Sigmoid colon (tissue), 7 donors: ENCODE results near the gene MRC2. TPM values are rescaled to one million over a fixed set of nuclear protein-coding genes. Genes with fewer than 3 reads are reported as not detected.
"Not testable (repeated sequence)": the region's sequence is repeated elsewhere in the genome, so short reads cannot be mapped to it uniquely, and the experiment has no call there.

ENCODE experiments used
- DNase-seq: peaks from one replicate; pipeline ENCODE4 v3.0.0-alpha.2; 2019
- H3K27ac ChIP-seq, 4 donors: fragments of 200-600 bp; sonication (generic); one replicate each; pipeline ENCODE4 v1.5.1; 2016 to 2019; ENCODE audit warnings: mild to moderate bottlenecking in 1 of 4
- H3K27me3 ChIP-seq, 3 donors: fragments of 200-600 bp; sonication (generic); one replicate each; pipeline ENCODE4 v1.5.1; 2019; ENCODE audit warnings: mild to moderate bottlenecking in 1 of 3
- H3K36me3 ChIP-seq, 4 donors: fragments of 200-600 bp; sonication (generic); one replicate each; pipeline ENCODE4 v1.5.1; 2016 to 2019
- H3K4me1 ChIP-seq, 4 donors: fragments of 200-600 bp; sonication (generic); one replicate each; pipeline ENCODE4 v1.5.1; 2017 to 2019
- H3K4me3 ChIP-seq, 4 donors: fragments of 200-600 bp; sonication (generic); one replicate each; pipeline ENCODE4 v1.5.1; 2017 to 2019; ENCODE audit warnings: mild to moderate bottlenecking in 2 of 4, moderate library complexity in 1 of 4
- H3K9me3 ChIP-seq, 4 donors: fragments of 200-600 bp in 3 of 4; sonication (generic) in 3 of 4; one replicate each; pipeline versions ENCODE4 v1.5.1 to v1.6.1; 2013 to 2019
- CTCF ChIP-seq, 4 experiments: fragments of 450-650 bp in 3 of 4; fragments of 200-600 bp in 1 of 4; IDR thresholded peaks; one replicate each; pipeline ENCODE4 v1.5.1; 2016 to 2019; ENCODE audit warnings: antibody characterized with exemption in 4 of 4, mild to moderate bottlenecking in 3 of 4, moderate library complexity in 2 of 4
- EP300 ChIP-seq, 4 donors: sonication (generic); formaldehyde crosslinking; IDR thresholded peaks; one replicate each; pipeline ENCODE4 v1.6.1; 2017; ENCODE audit warnings: antibody characterized with exemption in 4 of 4
- POLR2A ChIP-seq, 2 donors: fragments of 450-650 bp; IDR thresholded peaks; one replicate each; pipeline ENCODE4 v1.6.1; 2016; ENCODE audit warnings: antibody characterized with exemption in 2 of 2, mild to moderate bottlenecking in 2 of 2, moderate library complexity in 2 of 2
- POLR2AphosphoS5 ChIP-seq, 4 donors: sonication (generic); formaldehyde crosslinking; IDR thresholded peaks; one replicate each; pipeline ENCODE4 v1.6.1; 2017; ENCODE audit warnings: antibody characterized with exemption in 4 of 4
- WGBS, 2 donors: extraction: QIAGEN DNeasy Blood & Tissue Kit; methylation state at CpG; one replicate each; pipeline ENCODE4 v1.1.7; 2013; 5-methylcytosine and 5-hydroxymethylcytosine counted together
- intact Hi-C: fragments of 100-400 bp; cut with DNase I; formaldehyde crosslinking; loops from one replicate; pipeline ENCODE4 v1.15.1; 2023
- polyA plus RNA-seq, 3 donors: library from polyadenylated mRNA; stranded (reverse); fragments of 200-250 nt; gene quantifications; one replicate each; pipeline ENCODE4 v1.2.3, GENCODE V29; 2013
- total RNA-seq, 4 donors: library from RNA; depleted of rRNA; stranded (reverse); fragments of >200 nt; gene quantifications; one replicate each; pipeline ENCODE4 v1.1.0, GENCODE V29; 2016
- donor health status: healthy with polysubstance abuse.
- donor health status: Bipolar disorder and iron deficiency.
- donor health status: healthy.

MRC2 gene
- total and polyA plus RNA-seq, 7 donors = 2.5 to 94.4 (median 19.6) TPM

GRCh38 chr17:62611728-62612127 is 15.7 kb upstream of the MRC2 start:
- Histone ChIP-seq H3K9me3 (no peaks in the 10 kb centered on the region), H3K36me3 (peaks cover 10 to 95% (median 42%) of the 10 kb centered on the region in 4 donors), H3K4me3 (no peak overlapping the region), H3K27me3 (no peaks in the 10 kb centered on the region), H3K27ac (peak overlapping the region in 2 of 4 donors; percentile 5 to 13), H3K4me1 (no peaks in the 10 kb centered on the region)
- TF ChIP-seq POLR2AphosphoS5 (IDR thresholded peaks at IDR 0.05) (no peak), CTCF (IDR thresholded peaks at IDR 0.05) (no peak)
- DNase-seq = no peak
- intact Hi-C loops = no loop called here
- whole genome bisulfite sequencing, 2 donors = 72 to 79% methylated on average over 8 of the region's 8 CpGs

- H3K4me3 ChIP-seq, H3K4me1 ChIP-seq, H3K27me3 ChIP-seq, intact Hi-C loops, H3K9me3 ChIP-seq: not testable (repeated sequence)
- peak; percentile 80 for DNase-seq
- Histone ChIP-seq H3K36me3 (peaks cover 10 to 89% (median 39%) of the 10 kb centered on the region in 4 donors), H3K27ac (peak overlapping the region in 2 of 4 donors; percentile 5 to 13)
- whole genome bisulfite sequencing, 2 donors = 94% methylated on average over 12 of the region's 12 CpGs
Observed at GRCh38 chr17:62612289-62612688, 15.2 kb upstream of the MRC2 start.

GRCh38 chr17:62613095-62613494 is 14.4 kb upstream of the MRC2 start:
- DNase-seq, H3K27me3 ChIP-seq, H3K9me3 ChIP-seq, intact Hi-C loops, H3K4me1 ChIP-seq, H3K4me3 ChIP-seq: not testable (repeated sequence)
- Histone ChIP-seq H3K36me3 (peaks cover 8 to 81% (median 33%) of the 10 kb centered on the region in 4 donors), H3K27ac (peak overlapping the region in 1 of 4 donors; percentile 4)
- 94 to 95% methylated on average over 4 of the region's 4 CpGs for WGBS, 2 donors

GRCh38 chr17:62614142-62614541 is 13.3 kb upstream of the MRC2 start:
- H3K4me3 ChIP-seq = no peak overlapping the region
- no peak for DNase-seq
- WGBS, 2 donors = 77 to 86% methylated on average over 6 of the region's 6 CpGs
- H3K27me3 ChIP-seq = no peaks in the 10 kb centered on the region
- TF ChIP-seq POLR2AphosphoS5 (IDR thresholded peaks at IDR 0.05) (peak in 1 of 4 donors; percentile 5), EP300 (IDR thresholded peaks at IDR 0.05) (no peak)
- no peaks in the 10 kb centered on the region for H3K9me3 ChIP-seq
- intact Hi-C loops = no loop called here
- no peaks in the 10 kb centered on the region for H3K4me1 ChIP-seq
- H3K27ac ChIP-seq = no peak overlapping the region
- peaks cover 4 to 74% (median 25%) of the 10 kb centered on the region in 4 donors for H3K36me3 ChIP-seq

GRCh38 chr17:62615503-62615902 is 12.0 kb upstream of the MRC2 start:
- TF ChIP-seq POLR2AphosphoS5 (IDR thresholded peaks at IDR 0.05) = no peak
- no peak for TF ChIP-seq EP300 (IDR thresholded peaks at IDR 0.05)
- TF ChIP-seq CTCF (IDR thresholded peaks at IDR 0.05) = no peak
- TF ChIP-seq POLR2A (IDR thresholded peaks at IDR 0.05) = no peak
- no peak for DNase-seq
- 93 to 97% methylated on average over 4 of the region's 4 CpGs for WGBS, 2 donors
- no peaks in the 10 kb centered on the region for H3K27me3 ChIP-seq
- no peaks in the 10 kb centered on the region for H3K9me3 ChIP-seq
- H3K4me3 ChIP-seq = no peak overlapping the region
- H3K36me3 ChIP-seq = peaks cover 4 to 60% (median 15%) of the 10 kb centered on the region in 4 donors
- no peak overlapping the region for H3K27ac ChIP-seq
- no peaks in the 10 kb centered on the region for H3K4me1 ChIP-seq
- intact Hi-C loops = no loop called here

GRCh38 chr17:62616993-62617893 is 10.2 kb upstream of the MRC2 start:
- no peaks in the 10 kb centered on the region for H3K27me3 ChIP-seq
- H3K9me3 ChIP-seq = no peaks in the 10 kb centered on the region
- peaks cover 4 to 43% (median 11%) of the 10 kb centered on the region in 4 donors for H3K36me3 ChIP-seq
- no peaks in the 10 kb centered on the region for H3K4me1 ChIP-seq
- TF ChIP-seq POLR2AphosphoS5 (IDR thresholded peaks at IDR 0.05) (peak in 1 of 4 donors; percentile 6), EP300 (IDR thresholded peaks at IDR 0.05) (no peak)
- DNase-seq = no peak
- no peak overlapping the region for H3K27ac ChIP-seq
- intact Hi-C loops = no loop called here
- WGBS, 2 donors = 80 to 81% methylated on average over 8 of the region's 8 CpGs
- H3K4me3 ChIP-seq = no peak overlapping the region
